BJ (cell line): ENCODE data around the gene TMEM107. TPM values are rescaled to one million over a fixed set of nuclear protein-coding genes. Genes with fewer than 3 reads are reported as not detected.

ENCODE experiments used
- CTCF ChIA-PET: fragments of 350-600 bp; formaldehyde crosslinking; extraction: SDS; loops from one replicate; lab custom pipeline; 2021; ENCODE audit warnings: antibody characterized with exemption, inconsistent platforms; lab: Yijun Ruan, JAX
- POLR2A ChIA-PET: fragments of 300-600 bp; sonication (Branson Sonifier 250); formaldehyde crosslinking; extraction: SDS; loops from one replicate; lab custom pipeline; 2021; ENCODE audit warnings: antibody characterized with exemption; lab: Charles Lee
- DNase-seq: peaks from one replicate; pipeline ENCODE4 v3.0.0-alpha.2; 2011; ENCODE audit warnings: low read depth
- H3K27me3 ChIP-seq: 2 replicates; pipeline ENCODE4 v1.6.0; 2011; ENCODE audit warnings: low read length; ENCODE audit not compliant: control insufficient read depth, insufficient read depth
- H3K36me3 ChIP-seq: 2 replicates; pipeline ENCODE4 v1.5.1; 2011; ENCODE audit warnings: low read length; ENCODE audit not compliant: control insufficient read depth, insufficient read depth
- H3K4me3 ChIP-seq: 2 replicates; pipeline ENCODE4 v1.5.1; 2011; ENCODE audit warnings: low read depth, mild to moderate bottlenecking, control low read depth, low read length
- CTCF ChIP-seq: IDR thresholded peaks from 2 replicates; pipeline ENCODE4 v1.5.1; 2011; ENCODE audit warnings: low read depth, mild to moderate bottlenecking, control low read depth, inconsistent platforms, low read length, moderate library complexity; ENCODE audit not compliant: insufficient read depth
- polyA plus RNA-seq: library from polyadenylated mRNA; depleted of rRNA; stranded (reverse); fragments of >200 nt; gene quantifications from 2 replicates; pipeline ENCODE4 v1.2.3, GENCODE V29; 2011

Gene TMEM107
- polyA plus RNA-seq, 1 experiment = 14.5 TPM

- peak overlapping the region; percentile 31 for H3K4me3 ChIP-seq
- ChIA-PET CTCF (interaction anchor here (0.8 to 3.3 kb wide), 15 partner anchors 9 to 162 kb away, joined by 3 to 31 read pairs (median 4); partner anchors contain the start of genes ALOXE3 and HES7), POLR2A (interaction anchor here (0.6 to 1.9 kb wide), 3 partner anchors 18 to 35 kb away, joined by 4 to 16 read pairs (median 6); no protein-coding TSS in a partner anchor)
Observed at GRCh38 chr17:8138374-8138671, 37.9 kb downstream of the TMEM107 start.

GRCh38 chr17:8137645-8138373 lies 38.4 kb downstream of the TMEM107 start:
- TF ChIP-seq CTCF = no peak
- no peaks in the 10 kb centered on the region for H3K27me3 ChIP-seq
- no peak for DNase-seq
- ChIA-PET CTCF (interaction anchor here (0.8 to 3.3 kb wide), 15 partner anchors 9 to 162 kb away, joined by 3 to 31 read pairs (median 4); partner anchors contain the start of genes ALOXE3 and HES7), POLR2A (interaction anchor here (0.6 to 1.9 kb wide), 3 partner anchors 19 to 35 kb away, joined by 4 to 16 read pairs (median 6); no protein-coding TSS in a partner anchor)
- H3K4me3 ChIP-seq = peak overlapping the region; percentile 31
- peaks cover 16% of the 10 kb centered on the region for H3K36me3 ChIP-seq

More at GRCh38 chr17:8138374-8138671, 37.9 kb downstream of the TMEM107 start:
- no peak for TF ChIP-seq CTCF
- DNase-seq = no peak
- peaks cover 17% of the 10 kb centered on the region for H3K36me3 ChIP-seq
- no peaks in the 10 kb centered on the region for H3K27me3 ChIP-seq

GRCh38 chr17:8133941-8134340 lies 42.2 kb downstream of the TMEM107 start:
- DNase-seq = no peak
- H3K36me3 ChIP-seq = no peaks in the 10 kb centered on the region
- ChIA-PET CTCF (interaction anchor here (0.8 to 3.4 kb wide), 6 partner anchors 11 to 652 kb away, joined by 3 to 22 read pairs (median 4); partner anchors contain the start of gene ALOX12B), POLR2A (interaction anchor here (0.6 kb wide), 1 partner anchor 15 kb away, joined by 5 read pairs; no protein-coding TSS in a partner anchor)
- no peaks in the 10 kb centered on the region for H3K27me3 ChIP-seq
- no peak for TF ChIP-seq CTCF
- no peak overlapping the region for H3K4me3 ChIP-seq

- Histone ChIP-seq H3K4me3 (no peak overlapping the region), H3K36me3 (no peaks in the 10 kb centered on the region), H3K27me3 (no peaks in the 10 kb centered on the region)
- no peak for TF ChIP-seq CTCF
- ChIA-PET POLR2A (interaction anchor here (0.6 kb wide), 1 partner anchor 10 kb away, joined by 7 read pairs; no protein-coding TSS in a partner anchor), CTCF (interaction anchor here (0.8 to 3.4 kb wide), 5 partner anchors 11 to 653 kb away, joined by 3 to 22 read pairs (median 3); partner anchors contain the start of gene ALOX12B)
- no peak for DNase-seq
Observed at GRCh38 chr17:8133399-8133798, 42.8 kb downstream of the TMEM107 start.

GRCh38 chr17:8131844-8132441 lies 44.2 kb downstream of the TMEM107 start:
- POLR2A ChIA-PET = no interaction called here
- H3K36me3 ChIP-seq = no peaks in the 10 kb centered on the region
- CTCF ChIA-PET = interaction anchor here (0.7 to 1.5 kb wide), 2 partner anchors 13 to 20 kb away, joined by 3 read pairs; partner anchors contain the start of gene PER1
- H3K27me3 ChIP-seq = no peaks in the 10 kb centered on the region
- no peak for DNase-seq
- TF ChIP-seq CTCF = no peak
- no peak overlapping the region for H3K4me3 ChIP-seq
